Measurements from ENCODE around the gene MSI2.
"Not testable (repeated sequence)": the region's sequence is repeated elsewhere in the genome, so short reads cannot be mapped to it uniquely, and the experiment has no call there.

MSI2 gene

GRCh38 chr17:57489321-57489720, 233.0 kb downstream of the MSI2 start:
- no peak for DNase-seq

- no peak for DNase-seq
These were observed 234.0 kb downstream of the MSI2 start for GRCh38 chr17:57490111-57490845.

GRCh38 chr17:57490890-57491289, 234.6 kb downstream of the MSI2 start:
- no peak for DNase-seq

- DNase-seq = no peak
These were observed 236.8 kb downstream of the MSI2 start for GRCh38 chr17:57493171-57493570.

- no peak for DNase-seq
These were observed 237.3 kb downstream of the MSI2 start for GRCh38 chr17:57493625-57494024.

GRCh38 chr17:57494443-57494842, 238.1 kb downstream of the MSI2 start:
- DNase-seq = no peak

- no peak for DNase-seq
These were observed 239.4 kb downstream of the MSI2 start for GRCh38 chr17:57495771-57496170.

GRCh38 chr17:57496382-57496781, 240.1 kb downstream of the MSI2 start:
- DNase-seq = no peak

GRCh38 chr17:57498443-57498842, 242.1 kb downstream of the MSI2 start:
- DNase-seq = no peak

GRCh38 chr17:57499221-57499620, 242.9 kb downstream of the MSI2 start:
- not testable (repeated sequence) for DNase-seq

- DNase-seq = no peak
These were observed 243.3 kb downstream of the MSI2 start for GRCh38 chr17:57499648-57500049.

GRCh38 chr17:57501016-57501415, 244.7 kb downstream of the MSI2 start:
- DNase-seq = no peak

GRCh38 chr17:57502022-57502421, 245.7 kb downstream of the MSI2 start:
- no peak for DNase-seq

GRCh38 chr17:57502811-57503241, 246.5 kb downstream of the MSI2 start:
- DNase-seq = no peak

- no peak for DNase-seq
These were observed 247.9 kb downstream of the MSI2 start for GRCh38 chr17:57504208-57504607.

GRCh38 chr17:57505841-57506773, 249.8 kb downstream of the MSI2 start:
- DNase-seq = no peak

GRCh38 chr17:57506774-57507127, 250.4 kb downstream of the MSI2 start:
- no peak for DNase-seq

- DNase-seq = no peak
These were observed 251.5 kb downstream of the MSI2 start for GRCh38 chr17:57507828-57508227.

GRCh38 chr17:57508671-57509070, 252.3 kb downstream of the MSI2 start:
- DNase-seq = no peak

GRCh38 chr17:57511475-57512123, 255.3 kb downstream of the MSI2 start:
- DNase-seq = no peak

- DNase-seq = no peak
These were observed 255.9 kb downstream of the MSI2 start for GRCh38 chr17:57512258-57512657.

- DNase-seq = no peak
These were observed 256.4 kb downstream of the MSI2 start for GRCh38 chr17:57512691-57513090.

GRCh38 chr17:57513569-57513968, 257.2 kb downstream of the MSI2 start:
- no peak for DNase-seq

GRCh38 chr17:57514614-57515013, 258.3 kb downstream of the MSI2 start:
- no peak for DNase-seq

Data from DMS153 (cell line).